ENCODE results near the gene MEDAG. TPM values are rescaled to one million over a fixed set of nuclear protein-coding genes. Genes with fewer than 3 reads are reported as not detected.

The MEDAG gene
- polyA plus RNA-seq, 1 of the 3 experiments (the other 2 are of a cell fraction) = not detected

GRCh38 chr13:30934381-30934780 lies 28.3 kb downstream of the MEDAG start:
- H3K27me3 ChIP-seq (ENCODE audit: insufficient read depth) = no peaks in the 10 kb centered on the region
- no peak overlapping the region for H3K4me3 ChIP-seq (ENCODE audit: low read depth in 2 of 2, low read length in 1 of 2)
- H3K9me3 ChIP-seq = no peaks in the 10 kb centered on the region
- 55% methylated on average over 2 of the region's 6 CpGs for whole genome bisulfite sequencing (ENCODE audit: low lambda C conversion rate)
- H3K36me3 ChIP-seq (replicated peaks in 1 of 2; ENCODE audit: control insufficient read depth in 1 of 2, insufficient read depth in 2 of 2, low read length in 1 of 2) = no peaks in the 10 kb centered on the region
- no peak overlapping the region for H2AFZ ChIP-seq (ENCODE audit: low read depth)
- TF ChIP-seq ZBTB33 (IDR thresholded peaks at IDR 0.05; ENCODE audit: borderline replicate concordance, low read depth) (no peak), TAF1 (IDR thresholded peaks at IDR 0.05; ENCODE audit: borderline replicate concordance, low read depth, low read length) (no peak), RCOR1 (IDR thresholded peaks at IDR 0.05; ENCODE audit: low read length) (no peak), REST (IDR thresholded peaks at IDR 0.05; ENCODE audit: low read depth, low read length) (no peak)
- CTCF ChIA-PET = interaction anchor here (1.0 to 1.1 kb wide), 3 partner anchors 12 to 113 kb away, joined by 3 read pairs; no protein-coding TSS in a partner anchor
- POLR2A ChIA-PET = no interaction called here
- no peak for DNase-seq
- H3K4me2 ChIP-seq = no peak overlapping the region
- H3K4me1 ChIP-seq (ENCODE audit: control insufficient read depth in 1 of 2, insufficient read depth in 2 of 2, low read depth in 1 of 2, low read length in 1 of 2) = no peaks in the 10 kb centered on the region
- H3K9me2 ChIP-seq = no peaks in the 10 kb centered on the region
- H3F3A ChIP-seq (replicated peaks; ENCODE audit: insufficient read depth) = no peaks in the 10 kb centered on the region
- no peak overlapping the region for H3K9ac ChIP-seq
- H3K27ac ChIP-seq (ENCODE audit: low read depth in 2 of 2, low read length in 1 of 2) = no peak overlapping the region
- no peaks in the 10 kb centered on the region for H4K20me1 ChIP-seq (ENCODE audit: insufficient read depth)
- no peaks in the 10 kb centered on the region for H3K79me2 ChIP-seq (ENCODE audit: insufficient read depth)

GRCh38 chr13:30934803-30935202 lies 28.7 kb downstream of the MEDAG start:
- Histone ChIP-seq H3K27ac (ENCODE audit: low read depth in 2 of 2, low read length in 1 of 2) (no peak overlapping the region), H2AFZ (ENCODE audit: low read depth) (no peak overlapping the region), H3K79me2 (ENCODE audit: insufficient read depth) (no peaks in the 10 kb centered on the region), H3K4me1 (ENCODE audit: control insufficient read depth in 1 of 2, insufficient read depth in 2 of 2, low read depth in 1 of 2, low read length in 1 of 2) (no peaks in the 10 kb centered on the region), H3K9me3 (no peaks in the 10 kb centered on the region), H3K9me2 (no peaks in the 10 kb centered on the region), H3K27me3 (ENCODE audit: insufficient read depth) (no peaks in the 10 kb centered on the region), H3K36me3 (replicated peaks in 1 of 2; ENCODE audit: control insufficient read depth in 1 of 2, insufficient read depth in 2 of 2, low read length in 1 of 2) (no peaks in the 10 kb centered on the region), H3K4me2 (no peak overlapping the region), H3K4me3 (ENCODE audit: low read depth in 2 of 2, low read length in 1 of 2) (no peak overlapping the region), H4K20me1 (ENCODE audit: insufficient read depth) (no peaks in the 10 kb centered on the region), H3F3A (replicated peaks; ENCODE audit: insufficient read depth) (no peaks in the 10 kb centered on the region), H3K9ac (no peak overlapping the region)
- TF ChIP-seq RFX5 (IDR thresholded peaks at IDR 0.05; ENCODE audit: low read length) = no peak
- TF ChIP-seq GABPA (IDR thresholded peaks at IDR 0.05; ENCODE audit: low read depth) = no peak
- no peak for TF ChIP-seq ELF1 (IDR thresholded peaks at IDR 0.05)
- TF ChIP-seq MAX (IDR thresholded peaks at IDR 0.05; ENCODE audit: low read depth) = no peak
- TF ChIP-seq RXRA (IDR thresholded peaks at IDR 0.05; ENCODE audit: borderline replicate concordance, low read depth) = no peak
- TF ChIP-seq CHD2 (IDR thresholded peaks at IDR 0.05; ENCODE audit: low read length, partially characterized antibody) = no peak
- TF ChIP-seq JUND (IDR thresholded peaks at IDR 0.05) = no peak
- 100% methylated on average over 1 of the region's 3 CpGs for WGBS (ENCODE audit: low lambda C conversion rate)
- ChIA-PET CTCF (interaction anchor here (1.1 kb wide), 2 partner anchors 12 to 14 kb away, joined by 3 read pairs; no protein-coding TSS in a partner anchor), POLR2A (no interaction called here)
- no peak for DNase-seq
